B cell (primary cell): ENCODE measurements around the gene RABGAP1L. TPM values are rescaled to one million over a fixed set of nuclear protein-coding genes. Genes with fewer than 3 reads are reported as not detected.

Source experiments
- ATAC-seq: fragments of 200-7000 bp; cut with Tn5 transposase; one replicate; pipeline ENCODE4 v1.10.0; 2021; ENCODE audit warnings: low read depth, mild to moderate bottlenecking, moderate number of reproducible peaks, moderate library complexity
- CTCF ChIA-PET: fragments of 350-600 bp; sonication (Branson Sonifier 250); formaldehyde crosslinking; loops from one replicate; lab custom pipeline; 2021; ENCODE audit warnings: antibody characterized with exemption, inconsistent platforms; lab: Charles Lee
- POLR2A ChIA-PET: fragments of 350-600 bp; sonication (Branson Sonifier 250); formaldehyde crosslinking; loops from one replicate; lab custom pipeline; 2021; ENCODE audit warnings: antibody characterized with exemption; lab: Charles Lee
- DNase-seq: peaks from one replicate; pipeline ENCODE4 v3.0.0; 2013
- H2AFZ ChIP-seq: 2 replicates; pipeline ENCODE4 v1.6.1; 2012; ENCODE audit warnings: mild to moderate bottlenecking, low read depth, low read length; ENCODE audit not compliant: insufficient read depth, poor library complexity, severe bottlenecking
- H3K27ac ChIP-seq, 2 donors: 1 replicate in 1 of 2; 2 replicates in 1 of 2; pipeline ENCODE4 v1.5.1; 2012 to 2013; ENCODE audit warnings: low read length in 2 of 2, mild to moderate bottlenecking in 2 of 2, moderate library complexity in 1 of 2
- H3K27me3 ChIP-seq, 4 experiments: fragments of 200-600 bp in 1 of 4; sonication (generic) in 1 of 4; replicated peaks in 1 of 4; 1 replicate in 2 of 4; 2 replicates in 2 of 4; pipeline versions ENCODE4 v1.6.1 to v1.7.0; 2013 to 2016; ENCODE audit warnings: low read length in 3 of 4, mild to moderate bottlenecking in 2 of 4, mixed read lengths in 1 of 4, moderate library complexity in 1 of 4; ENCODE audit not compliant: insufficient read depth in 4 of 4, control insufficient read depth in 3 of 4; ENCODE audit errors: control extremely low read depth in 1 of 4
- H3K36me3 ChIP-seq, 2 experiments: replicated peaks in 1 of 2; 1 replicate in 1 of 2; 2 replicates in 1 of 2; pipeline versions ENCODE4 v1.6.1 to v1.7.1; 2013; ENCODE audit warnings: low read length in 1 of 2; ENCODE audit not compliant: insufficient read depth in 2 of 2, control insufficient read depth in 1 of 2; ENCODE audit errors: control extremely low read depth in 1 of 2, extremely low read depth in 1 of 2
- H3K4me1 ChIP-seq, 2 donors: fragments of 200-600 bp in 1 of 2; sonication (generic) in 1 of 2; 1 replicate in 1 of 2; 2 replicates in 1 of 2; pipeline versions ENCODE4 v1.5.1 to v1.6.1; 2013 to 2017; ENCODE audit warnings: low read length in 2 of 2; ENCODE audit not compliant: control insufficient read depth in 2 of 2, insufficient read depth in 2 of 2
- H3K4me2 ChIP-seq: replicated peaks from 2 replicates; pipeline ENCODE3; 2012; ENCODE audit warnings: mild to moderate bottlenecking, low read depth, low read length; ENCODE audit not compliant: poor library complexity, severe bottlenecking
- H3K4me3 ChIP-seq, 5 experiments: fragments of 200-600 bp in 1 of 5; sonication (generic) in 1 of 5; 1 replicate in 3 of 5; 2 replicates in 2 of 5; pipeline versions ENCODE4 v1.5.1 to v1.7.0; 2011 to 2016; ENCODE audit warnings: low read length in 4 of 5, mild to moderate bottlenecking in 4 of 5, low read depth in 2 of 5, control low read depth in 1 of 5, moderate library complexity in 1 of 5; ENCODE audit not compliant: insufficient read depth in 1 of 5; ENCODE audit errors: control extremely low read depth in 1 of 5, extremely low read depth in 1 of 5
- H3K79me2 ChIP-seq: fragments of 200-600 bp; sonication (generic); one replicate; pipeline ENCODE4 v1.6.0; 2016; ENCODE audit warnings: low read length; ENCODE audit not compliant: control insufficient read depth, insufficient read depth
- H3K9ac ChIP-seq: fragments of 200-600 bp; sonication (generic); 2 replicates; pipeline ENCODE4 v1.6.1; 2017; ENCODE audit warnings: mild to moderate bottlenecking, low read length, moderate library complexity
- H3K9me3 ChIP-seq, 3 donors: one replicate each; pipeline versions ENCODE4 v1.6.1 to v1.7.1; 2013; ENCODE audit warnings: low read length in 2 of 3; ENCODE audit not compliant: control insufficient read depth in 2 of 3, insufficient read depth in 1 of 3; ENCODE audit errors: control extremely low read depth in 1 of 3
- H4K20me1 ChIP-seq: 2 replicates; pipeline ENCODE4 v1.6.0; 2012; ENCODE audit warnings: mild to moderate bottlenecking, low read length; ENCODE audit not compliant: insufficient read depth, control insufficient read depth, poor library complexity, severe bottlenecking
- H3K27ac Mint-ChIP-seq: one replicate; pipeline ENCODE4 v1.8.0; 2021; ENCODE audit warnings: mixed read lengths
- H3K27me3 Mint-ChIP-seq: one replicate; pipeline ENCODE4 v1.8.0; 2021; ENCODE audit warnings: mixed read lengths
- H3K4me1 Mint-ChIP-seq: one replicate; pipeline ENCODE4 v1.8.0; 2021; ENCODE audit warnings: mixed read lengths
- H3K4me3 Mint-ChIP-seq: one replicate; pipeline ENCODE4 v1.8.0; 2021; ENCODE audit warnings: mixed read lengths
- H3K9me3 Mint-ChIP-seq: one replicate; pipeline ENCODE4 v1.8.0; 2022; ENCODE audit warnings: mixed read lengths; ENCODE audit not compliant: insufficient read depth
- EZH2 ChIP-seq: IDR thresholded peaks from 2 replicates; pipeline ENCODE4 v1.6.1; 2012; ENCODE audit warnings: borderline replicate concordance, low read depth, mild to moderate bottlenecking, moderate library complexity, low read length; ENCODE audit not compliant: insufficient read depth, poor library complexity, severe bottlenecking
- WGBS: methylation state at CpG from one replicate; pipeline ENCODE4 v1.1.5; 2013; ENCODE audit warnings: missing lambda C conversion rate; ENCODE audit not compliant: insufficient coverage; 5-methylcytosine and 5-hydroxymethylcytosine counted together
- intact Hi-C: fragments of 100-400 bp; cut with micrococcal nuclease; formaldehyde crosslinking; loops from one replicate; pipeline ENCODE4 v1.10.0; 2022
- polyA plus RNA-seq: library from polyadenylated mRNA; depleted of rRNA; stranded (reverse); fragments of >200 nt; gene quantifications from 2 replicates; pipeline ENCODE4 v1.2.3, GENCODE V29; 2012
- total RNA-seq, 2 donors: library from RNA; stranded (reverse); fragments of 120-200 nt in 1 of 2; gene quantifications; 1 replicate in 1 of 2; 2 replicates in 1 of 2; pipeline versions ENCODE4 v1.2.3 to v1.2.4, GENCODE V29; 2013 to 2022
- TF ChIP-seq, protein P1 (sequence below): fragments of 200-600 bp; IDR thresholded peaks from one replicate; pipeline ENCODE4 v1.8.0; 2022; ENCODE audit warnings: antibody characterized with exemption, mild to moderate bottlenecking

RABGAP1L gene
- total and polyA plus RNA-seq, 2 donors (not counting 1 experiment from before 2014, with no cell fraction given) = 34.9 to 159 TPM

DNA sequence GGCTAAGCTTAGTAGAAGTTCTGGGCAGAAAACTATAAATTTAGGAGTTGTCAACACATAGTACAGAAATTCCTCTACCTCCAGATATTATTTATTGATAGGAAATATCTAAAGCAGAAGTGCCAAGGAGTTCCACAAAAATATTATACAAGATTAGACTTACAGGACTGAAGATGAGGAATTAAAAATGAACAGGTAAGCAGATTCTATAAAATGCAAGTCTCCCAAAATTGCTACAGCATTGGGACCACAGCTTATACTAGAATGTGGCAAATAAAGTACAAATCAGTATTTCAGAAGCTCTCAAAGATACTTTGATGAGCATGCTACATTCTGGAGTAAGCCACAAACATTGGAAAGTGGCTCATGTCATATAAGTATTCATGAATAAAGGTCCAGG, 790.3 kb downstream of the RABGAP1L start:
- no peak for TF ChIP-seq EZH2
- TF ChIP-seq, protein P1, sequence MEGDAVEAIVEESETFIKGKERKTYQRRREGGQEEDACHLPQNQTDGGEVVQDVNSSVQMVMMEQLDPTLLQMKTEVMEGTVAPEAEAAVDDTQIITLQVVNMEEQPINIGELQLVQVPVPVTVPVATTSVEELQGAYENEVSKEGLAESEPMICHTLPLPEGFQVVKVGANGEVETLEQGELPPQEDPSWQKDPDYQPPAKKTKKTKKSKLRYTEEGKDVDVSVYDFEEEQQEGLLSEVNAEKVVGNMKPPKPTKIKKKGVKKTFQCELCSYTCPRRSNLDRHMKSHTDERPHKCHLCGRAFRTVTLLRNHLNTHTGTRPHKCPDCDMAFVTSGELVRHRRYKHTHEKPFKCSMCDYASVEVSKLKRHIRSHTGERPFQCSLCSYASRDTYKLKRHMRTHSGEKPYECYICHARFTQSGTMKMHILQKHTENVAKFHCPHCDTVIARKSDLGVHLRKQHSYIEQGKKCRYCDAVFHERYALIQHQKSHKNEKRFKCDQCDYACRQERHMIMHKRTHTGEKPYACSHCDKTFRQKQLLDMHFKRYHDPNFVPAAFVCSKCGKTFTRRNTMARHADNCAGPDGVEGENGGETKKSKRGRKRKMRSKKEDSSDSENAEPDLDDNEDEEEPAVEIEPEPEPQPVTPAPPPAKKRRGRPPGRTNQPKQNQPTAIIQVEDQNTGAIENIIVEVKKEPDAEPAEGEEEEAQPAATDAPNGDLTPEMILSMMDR = no peak
- Histone ChIP-seq H3K4me1 (peaks cover 20 to 21% of the 10 kb centered on the region in 2 donors), H3K4me2 (no peak overlapping the region), H3K79me2 (no peaks in the 10 kb centered on the region), H3K27ac (no peak overlapping the region), H3K9ac (no peak overlapping the region), H3K9me3 (no peaks in the 10 kb centered on the region), H2AFZ (no peak overlapping the region), H3K36me3 (peaks cover 0 to 2% of the 10 kb centered on the region in 2 experiments), H4K20me1 (no peaks in the 10 kb centered on the region), H3K4me3 (no peak overlapping the region), H3K27me3 (no peaks in the 10 kb centered on the region)
- peaks cover 27% of the 10 kb centered on the region for H3K4me1 Mint-ChIP-seq
- CTCF ChIA-PET = interaction anchor here (1.1 kb wide), 1 partner anchor 33 kb away, joined by 4 read pairs; no protein-coding TSS in a partner anchor
- H3K27me3 Mint-ChIP-seq = no peaks in the 10 kb centered on the region
- no peak overlapping the region for H3K4me3 Mint-ChIP-seq
- peak overlapping the region; percentile 69 for H3K27ac Mint-ChIP-seq
- DNase-seq (no peak), ATAC-seq (no peak)
- no peaks in the 10 kb centered on the region for H3K9me3 Mint-ChIP-seq
- POLR2A ChIA-PET = no interaction called here
- intact Hi-C loops = loop anchor here (5.0 kb wide), 1 partner anchor 77 kb away; no protein-coding TSS in a partner anchor

DNA sequence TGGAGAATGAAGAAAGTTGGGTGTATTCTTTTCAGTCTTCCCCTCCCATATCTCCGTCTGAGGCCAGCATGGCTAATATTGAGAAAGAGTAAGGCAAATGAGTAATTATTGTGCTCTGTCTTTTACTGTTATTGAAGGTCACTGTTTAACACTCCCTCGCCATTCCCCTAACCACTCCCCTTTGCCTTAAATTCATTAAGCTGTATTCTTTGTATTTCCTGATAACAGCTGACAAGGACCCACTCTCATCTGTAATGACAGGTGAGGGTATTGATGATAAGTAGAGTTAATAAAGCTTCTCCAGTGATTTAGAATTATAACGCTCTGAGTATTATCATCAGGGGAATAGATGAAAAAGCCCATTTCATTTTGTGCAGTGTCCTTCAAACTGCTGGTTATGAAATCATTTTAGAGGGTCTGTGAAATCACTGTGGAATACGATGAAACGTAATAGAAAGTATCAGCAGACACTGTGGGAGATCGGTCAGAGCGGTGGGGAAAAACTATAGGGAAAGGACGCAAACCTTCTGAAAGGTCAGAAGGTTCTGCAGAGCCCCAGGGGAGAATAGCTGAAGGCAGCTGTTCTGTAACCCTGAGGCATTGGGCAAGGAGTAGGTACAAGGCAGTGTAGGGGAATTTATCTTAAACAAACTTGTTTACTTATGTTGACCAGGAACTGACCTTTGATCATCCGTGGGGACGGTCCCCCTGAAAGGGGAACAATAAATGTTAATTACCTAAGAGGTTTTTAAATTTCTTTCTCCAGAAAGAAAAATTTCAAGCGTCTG, 794.2 kb downstream of the RABGAP1L start:
- peak overlapping the region; percentile 45 to 76 for H3K27ac ChIP-seq
- 46% methylated on average over 5 of the region's 11 CpGs for WGBS
- H3K27ac Mint-ChIP-seq = peak overlapping the region; percentile 85

More for the DNA sequence above, 794.2 kb downstream of the RABGAP1L start:
- Histone ChIP-seq H3K4me2 (peak overlapping the region; percentile 47), H3K9ac (peak overlapping the region; percentile 44), H3K9me3 (no peaks in the 10 kb centered on the region), H3K4me1 (peaks cover 27 to 37% of the 10 kb centered on the region in 2 donors), H3K79me2 (no peaks in the 10 kb centered on the region), H3K27me3 (no peaks in the 10 kb centered on the region), H4K20me1 (no peaks in the 10 kb centered on the region), H3K4me3 (no peak overlapping the region), H2AFZ (peak overlapping the region; percentile 11), H3K36me3 (peaks cover under 1 to 2% of the 10 kb centered on the region in 2 experiments)
- Mint-ChIP-seq H3K4me1 (peaks cover 51% of the 10 kb centered on the region), H3K27me3 (no peaks in the 10 kb centered on the region), H3K9me3 (no peaks in the 10 kb centered on the region), H3K4me3 (peak overlapping the region; percentile 83)
- DNase-seq (no peak), ATAC-seq (peak; percentile 72)
- ChIA-PET CTCF (interaction anchor here (1.3 to 2.1 kb wide), 6 partner anchors 8 to 184 kb away, joined by 4 to 10 read pairs (median 6); no protein-coding TSS in a partner anchor), POLR2A (interaction anchor here (0.5 to 2.3 kb wide), 6 partner anchors 11 to 798 kb away, joined by 4 to 13 read pairs (median 6); partner anchors contain the start of gene CACYBP)
- intact Hi-C loops = loop anchor here (1.0 to 5.0 kb wide), 4 partner anchors 11 to 81 kb away; no protein-coding TSS in a partner anchor
- no peak for TF ChIP-seq EZH2
- TF ChIP-seq, protein P1 = no peak
